HG02610 (cell line): ENCODE measurements around the gene RMI2.
"Not testable (repeated sequence)": the region's sequence is repeated elsewhere in the genome, so short reads cannot be mapped to it uniquely, and the experiment has no call there.

Experiments used
- ATAC-seq: cut with Tn5 transposase; IDR thresholded peaks from one replicate; pipeline ENCODE4 v1.9.1; 2021; ENCODE audit warnings: mild to moderate bottlenecking, moderate library complexity; ENCODE audit not compliant: unreplicated experiment

RMI2 gene

GRCh38 chr16:11345040-11345862 lies at the start of gene RMI2:
Gene RMI2 (plus strand): TSS chr16:11345459. CDS start chr16:11345472, 13 bp downstream.
- ATAC-seq: peak; percentile 97

DNA sequence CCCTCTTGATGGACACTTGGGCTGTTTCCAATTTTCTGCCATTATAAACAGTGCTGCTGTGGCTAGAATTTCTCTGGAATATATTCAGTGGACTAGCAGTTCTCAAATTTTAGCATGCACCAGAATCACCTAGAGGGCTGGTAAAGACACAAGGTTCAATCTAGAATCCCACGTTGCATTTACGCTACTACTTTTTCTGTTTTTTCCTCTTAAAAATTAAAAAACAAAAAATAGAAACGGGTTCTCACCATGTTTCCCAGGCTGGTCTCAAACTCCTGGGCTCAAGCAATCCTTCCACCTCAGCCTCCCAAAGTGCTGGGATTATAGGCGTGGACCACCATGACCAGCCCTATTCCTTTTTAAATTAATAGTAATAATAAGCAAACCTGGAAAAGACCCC lies 49.6 kb upstream of the RMI2 start:
- ATAC-seq: no peak

DNA sequence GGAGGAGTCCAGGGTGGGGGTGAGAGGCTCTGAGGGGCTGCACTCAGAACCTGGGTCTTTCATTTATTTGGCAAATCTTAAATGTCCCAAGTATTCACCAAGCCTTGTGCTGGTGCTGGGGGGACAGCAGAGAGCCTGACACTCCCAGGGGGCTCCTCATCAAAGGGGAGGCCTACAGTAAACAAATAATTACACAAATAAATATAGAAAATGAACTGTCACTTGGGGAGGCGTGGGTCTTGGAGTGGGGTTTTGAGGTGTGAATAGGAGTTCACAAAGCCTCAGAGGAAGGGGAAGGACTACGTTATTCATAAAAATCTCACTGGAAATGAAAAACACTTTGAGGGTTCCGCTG lies 48.9 kb upstream of the RMI2 start:
- ATAC-seq: no peak

DNA sequence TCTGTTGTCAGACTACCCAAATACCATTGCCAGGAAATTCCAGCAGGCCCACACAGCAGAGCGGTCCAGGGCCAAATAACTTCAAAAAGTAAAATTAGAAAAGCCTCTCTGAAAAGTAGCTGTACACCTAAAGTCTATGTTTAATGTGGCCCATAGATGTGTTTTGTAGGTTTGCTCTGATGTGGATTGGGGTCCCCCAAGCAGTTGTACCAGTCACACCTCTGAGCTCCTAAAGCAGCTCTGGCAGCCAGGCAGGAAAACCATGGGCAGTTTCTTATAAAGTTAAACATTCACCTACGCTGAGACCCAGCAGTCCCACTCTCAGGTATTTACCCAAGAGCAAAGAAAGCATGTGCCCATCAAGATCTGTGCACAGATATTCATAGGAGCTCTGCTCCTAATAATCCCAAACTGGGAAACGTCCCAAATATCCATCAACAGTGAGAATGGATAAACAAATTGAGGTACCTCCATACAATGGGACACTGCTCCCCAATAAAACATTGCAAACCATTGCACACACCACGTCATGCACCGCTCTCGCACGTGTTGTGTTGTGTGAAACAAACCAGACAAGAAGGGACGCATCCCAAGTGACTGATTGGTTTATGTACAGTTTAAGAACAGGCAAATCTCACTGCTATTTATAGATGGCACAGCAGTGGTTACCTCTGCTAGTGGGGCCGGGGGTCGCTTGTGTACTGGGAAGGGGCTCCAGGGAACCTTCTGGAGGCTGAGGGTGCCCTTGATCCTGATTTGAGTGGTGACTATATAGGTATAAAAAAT lies 48.4 kb upstream of the RMI2 start:
- ATAC-seq: no peak

DNA sequence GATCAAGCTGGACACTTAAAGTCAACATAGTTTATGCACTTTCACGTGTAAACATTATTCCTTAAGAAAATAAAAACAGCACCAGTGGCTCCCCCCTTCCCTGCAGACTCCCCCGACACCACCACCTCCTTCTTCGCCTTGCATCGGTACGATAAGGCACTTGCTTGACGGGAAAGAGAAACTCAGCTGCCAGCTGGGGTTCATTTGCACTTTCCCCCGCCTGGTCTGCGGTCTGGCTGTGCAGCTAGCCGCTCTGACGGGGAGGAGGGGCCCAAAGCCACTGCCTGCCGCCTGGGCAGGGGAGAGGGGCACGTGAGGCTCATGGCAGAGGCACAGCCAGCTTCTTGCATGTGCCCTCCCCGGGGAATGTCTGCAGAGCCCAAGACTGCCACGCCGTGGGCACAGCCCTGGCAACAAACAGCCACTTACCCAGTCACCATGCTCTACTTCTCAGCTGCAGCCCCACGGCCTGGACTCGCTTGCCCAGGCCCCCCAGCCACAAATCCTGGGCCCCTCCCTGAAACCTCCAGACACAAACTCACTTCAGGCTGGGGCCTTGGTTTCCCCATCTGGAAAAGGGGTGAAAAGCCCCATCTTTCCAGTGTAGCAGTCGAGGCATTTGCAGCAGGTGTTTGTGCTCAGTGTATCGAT lies 47.6 kb upstream of the RMI2 start:
- peak; percentile 73 for ATAC-seq

GRCh38 chr16:11298143-11298900 lies 46.9 kb upstream of the RMI2 start:
- ATAC-seq: no peak

GRCh38 chr16:11298950-11299547 lies 46.2 kb upstream of the RMI2 start:
- ATAC-seq: not testable (repeated sequence)

DNA sequence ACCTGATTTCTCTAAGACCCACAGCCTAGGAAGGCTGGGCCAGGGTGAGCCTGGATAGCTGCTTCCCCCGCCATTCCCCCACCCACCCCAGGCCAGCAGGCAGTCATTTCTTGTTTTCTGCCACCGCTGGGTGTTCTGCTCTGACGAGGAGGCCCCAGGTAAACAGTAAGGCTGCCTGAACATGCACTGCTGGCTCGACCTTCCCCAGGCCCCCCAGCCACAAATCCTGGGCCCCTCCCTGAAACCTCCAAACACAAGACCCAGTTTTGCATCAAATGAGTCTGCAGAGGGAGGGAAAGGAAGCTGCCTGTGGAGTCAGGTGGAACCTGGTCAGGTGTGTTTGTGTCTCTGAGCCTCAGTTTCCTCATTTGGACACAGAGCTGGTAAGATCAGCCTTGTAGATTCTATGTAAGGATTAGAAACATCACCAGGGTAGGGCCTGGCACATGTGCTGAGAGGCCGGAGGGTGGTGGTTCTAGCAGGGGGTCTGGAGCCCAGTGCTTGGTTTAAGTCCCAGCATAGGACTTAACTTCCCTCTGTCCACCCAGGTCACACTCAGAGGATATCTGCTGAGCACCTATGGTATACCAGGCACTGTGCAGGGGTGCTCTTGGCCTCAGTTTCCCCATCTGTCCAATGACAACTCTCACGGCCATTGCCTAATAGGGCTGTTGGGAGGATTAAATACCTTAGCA lies 45.2 kb upstream of the RMI2 start:
- ATAC-seq: no peak

- no peak for ATAC-seq
Observed at GRCh38 chr16:11300560-11300892, 44.7 kb upstream of the RMI2 start.

GRCh38 chr16:11301645-11302501 lies 43.4 kb upstream of the RMI2 start:
- no peak for ATAC-seq

GRCh38 chr16:11302977-11303376 lies 42.3 kb upstream of the RMI2 start:
- ATAC-seq: no peak

GRCh38 chr16:11303405-11304138 lies 41.7 kb upstream of the RMI2 start:
- ATAC-seq: no peak

GRCh38 chr16:11306381-11306780 lies 38.9 kb upstream of the RMI2 start:
- ATAC-seq: no peak

GRCh38 chr16:11306997-11307638 lies 38.1 kb upstream of the RMI2 start:
- no peak for ATAC-seq

DNA sequence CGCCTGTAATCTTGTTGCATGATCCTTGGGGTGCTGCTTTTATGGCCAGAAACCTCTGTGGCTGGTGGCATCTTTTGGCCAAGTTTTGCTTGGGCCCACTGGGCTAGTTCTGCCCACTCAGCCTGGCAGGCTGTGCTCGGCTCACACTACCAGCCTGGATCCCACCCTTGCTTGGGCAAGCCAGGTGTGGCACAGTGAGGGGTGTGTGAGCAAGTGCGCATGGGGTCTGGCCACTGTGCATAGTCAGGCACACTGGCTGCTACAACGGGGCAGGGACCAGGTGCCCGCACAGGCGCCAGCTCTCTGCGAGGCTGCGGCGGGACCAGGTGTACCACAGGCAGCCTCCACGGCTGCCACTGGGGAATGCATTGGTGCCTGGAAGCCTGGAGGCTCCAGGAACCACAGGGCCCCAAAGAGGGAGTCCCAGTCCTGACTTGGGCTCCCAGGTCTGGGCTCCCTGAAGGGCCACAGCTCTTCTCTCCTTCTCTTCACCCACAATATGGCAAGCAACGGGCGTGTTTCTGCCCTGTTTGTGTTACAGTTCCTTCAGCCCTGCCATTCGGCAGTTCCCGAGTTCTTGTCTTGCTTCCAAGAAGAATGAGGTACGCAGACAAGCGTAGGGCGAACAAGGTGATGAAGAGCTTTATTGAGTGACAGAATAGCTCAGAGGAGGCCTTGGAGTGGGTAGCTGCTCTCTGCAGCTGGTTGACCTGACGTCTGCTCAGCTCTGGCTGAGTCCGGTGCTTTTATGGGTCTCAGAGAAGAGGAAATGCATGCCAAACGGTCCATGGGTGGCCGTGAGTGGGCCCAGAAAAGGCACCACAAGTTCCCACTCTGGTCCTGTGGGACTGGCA lies 37.4 kb upstream of the RMI2 start:
- ATAC-seq: no peak

GRCh38 chr16:11308493-11309283 lies 36.6 kb upstream of the RMI2 start:
- ATAC-seq: peak; percentile 26
